ENCODE measurements around the gene MRPL19.
"Not testable (repeated sequence)": the region's sequence is repeated elsewhere in the genome, so short reads cannot be mapped to it uniquely, and the experiment has no call there.

Gene MRPL19

DNA sequence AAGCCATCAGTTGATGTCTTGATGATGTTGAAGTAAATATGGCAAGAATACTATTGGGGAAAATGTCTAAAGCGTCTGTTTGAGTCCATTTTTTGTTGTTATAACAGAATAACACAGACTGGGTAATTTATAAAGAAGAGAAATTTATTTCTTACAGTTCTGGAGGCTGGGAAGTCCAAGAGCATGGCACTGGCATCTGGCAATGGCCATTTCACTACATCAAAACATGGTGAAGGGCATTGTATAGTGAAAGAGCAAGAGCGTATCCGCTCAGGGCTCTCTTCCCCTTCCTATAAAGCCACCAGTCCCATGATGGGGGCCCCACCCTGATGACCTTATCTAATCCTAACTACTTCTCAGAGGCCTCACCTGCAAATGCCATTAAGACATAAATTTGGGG lies 29.6 kb upstream of the MRPL19 start:
- no peak for DNase-seq

DNA sequence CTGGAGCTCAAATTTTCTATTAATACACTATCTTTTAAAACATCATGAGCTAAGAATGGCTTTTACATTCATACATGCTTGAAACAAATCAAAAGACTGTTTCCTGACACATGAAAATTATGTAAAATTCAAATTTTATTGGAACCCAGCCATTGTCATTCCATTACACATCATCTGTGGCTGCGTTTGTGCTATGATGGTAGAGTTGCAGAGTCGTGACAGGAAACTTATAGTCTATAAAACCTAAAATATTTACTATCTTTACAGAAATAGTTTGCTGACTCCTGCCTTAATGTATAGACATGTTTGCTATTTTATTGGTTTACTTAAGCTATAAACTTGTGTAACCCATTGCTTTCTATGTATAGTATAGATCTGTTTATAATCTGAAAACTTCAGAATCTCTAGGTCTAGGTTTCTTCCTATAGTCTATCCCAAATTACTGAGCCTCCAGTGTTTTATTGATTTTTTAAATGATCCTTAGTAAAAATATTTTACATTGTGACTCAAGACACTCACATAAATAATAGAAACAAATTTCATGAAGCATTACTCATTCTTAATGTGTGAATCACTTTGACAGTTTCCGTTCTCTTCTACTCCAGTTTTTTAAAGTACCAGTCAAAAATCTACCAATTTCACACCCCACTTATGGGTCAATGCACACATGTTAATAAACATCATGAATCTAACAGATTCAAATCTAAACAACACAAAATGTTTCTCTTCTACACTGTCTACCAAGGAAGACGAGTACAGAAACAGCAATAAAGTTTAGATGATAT lies 26.4 kb upstream of the MRPL19 start:
- DNase-seq: no peak

DNA sequence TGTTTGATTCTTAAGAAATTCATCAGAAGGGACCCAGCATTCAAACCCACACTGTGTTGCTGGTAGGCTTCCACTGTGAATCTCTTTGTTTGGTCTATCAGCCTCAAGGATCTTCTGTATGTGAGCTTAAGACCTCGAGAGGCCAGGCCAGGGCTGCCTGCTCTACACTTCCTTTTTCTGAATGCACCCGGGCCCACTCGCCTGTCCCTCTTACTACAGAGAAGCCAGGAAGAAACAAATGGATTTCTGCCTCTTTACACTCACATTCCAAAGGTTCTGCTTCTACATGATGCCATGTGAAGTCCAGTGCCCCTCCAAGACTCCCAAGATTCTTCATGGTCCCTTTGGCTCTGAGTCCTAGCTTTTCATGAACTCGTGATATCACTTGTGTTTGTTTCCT lies 25.4 kb upstream of the MRPL19 start:
- DNase-seq: no peak

DNA sequence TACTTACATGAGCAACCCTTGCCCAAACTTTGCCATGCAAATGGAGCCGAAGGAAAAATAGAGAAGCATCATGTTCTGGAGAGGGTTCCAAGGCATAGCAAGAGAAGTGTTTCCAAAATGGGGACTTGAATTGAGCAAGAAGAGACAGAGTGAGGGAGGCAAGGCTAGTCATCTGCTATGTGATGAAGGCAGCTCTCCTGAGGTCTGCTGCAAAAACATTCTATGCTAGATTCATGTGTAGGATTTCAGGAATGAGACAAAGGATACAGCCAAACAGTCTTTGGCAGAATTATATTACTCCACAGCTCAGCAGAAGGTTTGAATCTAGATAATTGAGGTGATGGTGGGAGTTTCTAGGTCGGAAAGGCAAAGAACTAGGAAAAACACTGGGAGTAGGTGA lies 24.1 kb upstream of the MRPL19 start:
- DNase-seq: no peak

DNA sequence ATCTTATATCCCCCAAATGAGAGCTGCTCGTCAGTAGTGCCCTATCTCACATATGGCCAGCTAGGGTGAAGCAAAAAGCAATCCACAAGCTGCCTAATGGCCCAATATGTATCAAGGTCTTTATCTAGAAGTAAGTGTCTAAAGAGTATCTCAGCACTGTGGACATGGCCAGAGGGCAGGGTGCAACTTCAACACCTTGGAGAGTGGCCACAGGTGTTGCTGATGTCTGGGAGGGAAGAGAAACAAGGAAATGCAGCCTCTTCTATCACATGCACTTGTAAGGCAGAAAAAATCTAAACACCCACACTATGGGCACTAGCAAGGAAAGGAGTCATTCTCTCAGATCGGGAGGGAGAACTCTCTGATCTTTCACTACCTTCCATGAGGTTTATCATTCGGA lies 23.7 kb upstream of the MRPL19 start:
- no peak for DNase-seq

DNA sequence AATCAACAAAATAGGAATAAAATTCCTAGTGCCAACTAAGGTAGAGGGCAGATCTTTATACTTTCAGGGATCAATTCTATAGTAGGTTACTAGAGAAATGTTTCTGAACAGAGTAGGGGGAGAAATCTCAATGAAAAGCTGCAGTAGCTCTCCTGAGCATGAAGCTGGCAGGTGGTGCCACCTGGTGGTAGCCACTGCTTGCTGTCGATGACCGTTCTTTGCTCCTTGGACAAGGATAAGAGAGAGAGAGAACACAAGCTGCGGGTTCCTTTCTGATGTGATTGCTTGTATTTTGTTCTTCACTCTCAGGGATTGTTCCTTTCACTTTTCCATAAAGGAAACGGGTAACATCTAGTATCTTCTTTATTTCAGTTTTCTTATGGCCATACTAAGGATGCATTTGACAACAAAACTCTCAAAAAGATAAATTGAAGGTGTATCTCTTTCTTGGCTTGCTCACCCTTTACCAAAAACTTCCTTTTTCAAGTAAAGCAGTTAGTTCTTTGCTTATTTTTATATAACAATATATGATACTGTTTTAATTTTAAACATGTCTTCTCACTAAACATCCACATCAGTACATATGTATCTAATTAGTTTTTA lies 18.6 kb upstream of the MRPL19 start:
- DNase-seq: peak; percentile 40

DNA sequence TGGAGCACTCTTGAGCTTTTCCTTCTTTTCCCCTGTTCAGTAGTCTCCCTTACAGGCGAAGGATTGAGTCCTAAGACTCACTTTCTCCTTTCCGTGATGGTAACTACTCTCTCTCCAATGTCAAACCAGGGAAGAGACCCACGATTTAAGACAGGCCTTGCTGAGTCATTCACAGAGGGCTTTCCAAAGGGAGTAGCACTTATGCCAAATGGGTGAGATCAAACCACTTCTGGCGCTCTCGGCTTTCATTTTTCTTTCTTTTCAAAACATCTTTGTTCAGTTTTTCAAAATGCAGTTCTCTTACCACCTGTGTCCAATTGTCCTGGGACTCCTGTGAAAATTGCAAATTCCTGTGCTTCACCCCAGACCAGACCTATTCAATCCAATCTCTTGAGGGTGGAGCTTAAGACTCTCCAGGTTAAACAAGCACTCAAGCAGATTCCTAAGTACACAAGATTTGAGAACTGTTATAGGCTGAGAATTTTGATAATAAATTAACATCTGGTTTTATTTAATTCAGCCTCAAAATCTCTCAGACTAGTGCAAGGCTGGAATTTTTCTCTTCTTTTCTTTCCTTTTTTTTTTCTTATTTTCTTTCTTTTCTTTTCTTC lies 14.4 kb upstream of the MRPL19 start:
- DNase-seq: no peak

DNA sequence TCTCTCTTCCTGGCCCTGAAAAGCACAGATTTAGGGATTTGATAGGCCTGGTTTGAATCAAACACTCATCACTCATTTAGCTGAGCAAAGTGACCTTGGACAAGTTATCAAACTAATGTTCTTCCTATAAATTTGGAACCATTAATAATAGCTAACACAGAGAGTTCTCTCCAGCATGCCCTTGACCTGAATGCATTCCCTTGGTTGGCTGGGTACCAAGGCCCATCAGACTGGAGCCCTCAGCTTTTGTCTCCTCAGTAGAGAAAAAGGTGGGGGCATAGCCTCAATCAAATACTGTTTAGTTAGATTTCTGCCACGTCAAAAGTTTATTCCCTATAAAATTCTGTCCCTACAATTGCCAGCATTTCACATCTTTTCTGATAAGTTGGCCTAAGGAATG lies 13.8 kb upstream of the MRPL19 start:
- DNase-seq: no peak

DNA sequence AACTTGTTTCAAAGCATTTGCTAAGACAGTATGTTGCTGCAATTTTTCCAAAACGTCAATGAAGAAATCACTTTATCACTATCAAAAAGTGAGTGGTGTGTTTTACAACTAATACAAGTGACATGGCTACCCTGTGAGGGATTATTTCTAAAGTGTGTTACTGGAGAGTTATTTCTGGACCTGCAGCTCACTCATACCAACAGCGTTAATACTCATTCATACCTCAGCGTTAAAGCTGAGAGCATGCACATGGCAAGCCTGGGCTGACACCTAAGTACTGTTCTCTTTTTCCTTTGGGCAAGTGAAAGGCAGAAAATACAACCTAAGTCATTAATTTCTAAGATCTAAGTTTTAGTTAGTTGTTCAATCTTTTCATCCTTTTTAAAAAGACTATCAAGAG lies 13.0 kb upstream of the MRPL19 start:
- no peak for DNase-seq

DNA sequence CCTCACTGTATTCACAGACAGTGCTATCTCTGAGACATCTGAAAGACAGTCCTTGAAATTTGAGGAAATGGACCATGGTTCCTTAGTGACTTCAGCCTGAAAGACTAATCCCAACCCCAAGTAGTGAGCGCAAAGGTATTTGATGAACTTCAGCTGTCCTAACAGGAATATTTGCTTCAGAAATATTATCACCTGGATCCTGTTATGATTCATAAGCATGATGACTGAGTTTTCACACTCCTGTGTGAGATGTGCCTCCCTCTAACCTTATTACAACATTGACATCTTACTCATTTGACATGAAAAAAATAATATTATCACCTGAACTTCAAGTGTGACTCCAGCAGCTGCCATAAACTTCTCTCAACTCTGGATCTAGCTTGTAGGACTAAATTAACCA lies 11.6 kb upstream of the MRPL19 start:
- no peak for DNase-seq

DNA sequence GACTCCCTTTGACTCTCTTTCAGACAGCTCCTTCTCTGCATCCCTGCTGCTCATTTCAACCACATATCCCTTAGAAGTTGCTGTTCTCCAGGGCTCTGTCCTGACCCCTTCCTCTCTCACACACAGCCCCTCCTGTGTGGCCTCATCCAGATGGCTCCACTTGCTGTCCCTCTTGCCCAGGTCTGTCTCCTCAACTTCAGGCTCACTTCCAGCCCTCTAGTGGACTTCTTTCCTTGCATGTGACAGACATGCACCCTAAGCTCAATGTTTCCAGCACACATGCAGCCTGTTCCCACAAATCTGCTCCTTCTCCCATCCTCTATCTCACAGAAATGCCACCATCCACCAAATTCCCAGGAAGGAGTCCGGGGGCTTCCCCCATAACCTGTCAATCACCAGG lies 9.0 kb upstream of the MRPL19 start:
- DNase-seq: no peak

DNA sequence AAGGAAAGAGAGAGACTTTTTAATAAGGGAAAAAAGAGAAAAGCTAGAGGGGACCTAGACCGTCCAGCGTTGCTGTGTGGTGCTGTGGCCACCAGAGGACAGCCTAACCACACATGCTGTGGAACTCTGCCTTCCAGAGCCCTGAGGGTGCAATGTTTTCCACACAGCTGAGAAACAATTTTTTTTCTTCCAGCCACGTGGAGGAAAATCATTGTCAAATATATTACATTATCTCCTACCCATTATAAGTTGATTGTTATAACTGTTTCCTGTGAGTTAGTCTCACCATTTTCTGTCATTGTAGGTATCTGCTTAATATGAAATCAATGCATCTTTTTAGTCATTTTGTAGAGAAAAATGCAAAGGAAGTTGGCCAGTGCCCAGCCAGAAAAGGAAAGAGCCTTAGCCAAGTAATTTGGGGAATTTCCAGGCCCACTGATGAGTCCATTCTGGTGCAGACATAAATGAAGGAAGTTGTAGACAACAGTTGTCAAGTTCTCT lies 5.9 kb upstream of the MRPL19 start:
- DNase-seq: peak; percentile 45

DNA sequence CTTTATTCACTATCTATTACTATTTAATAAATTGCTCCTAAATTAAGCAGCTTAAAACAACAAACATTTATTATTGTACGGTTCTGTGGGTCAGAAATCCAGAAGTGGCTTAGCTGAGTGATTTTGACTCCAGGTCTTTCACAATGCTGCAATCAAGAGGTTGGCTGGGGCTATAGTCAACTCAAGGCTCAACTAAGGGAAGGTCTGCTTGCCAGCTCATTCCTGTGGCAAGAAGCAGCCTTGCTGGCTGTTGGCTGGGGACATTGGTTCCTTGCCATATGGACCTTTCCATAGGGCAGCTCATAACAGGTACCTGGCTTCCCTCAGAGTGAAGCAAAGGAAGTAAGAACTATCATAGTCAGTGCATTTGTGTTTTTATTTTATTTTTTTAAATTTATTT lies 5.0 kb upstream of the MRPL19 start:
- no peak for DNase-seq

DNA sequence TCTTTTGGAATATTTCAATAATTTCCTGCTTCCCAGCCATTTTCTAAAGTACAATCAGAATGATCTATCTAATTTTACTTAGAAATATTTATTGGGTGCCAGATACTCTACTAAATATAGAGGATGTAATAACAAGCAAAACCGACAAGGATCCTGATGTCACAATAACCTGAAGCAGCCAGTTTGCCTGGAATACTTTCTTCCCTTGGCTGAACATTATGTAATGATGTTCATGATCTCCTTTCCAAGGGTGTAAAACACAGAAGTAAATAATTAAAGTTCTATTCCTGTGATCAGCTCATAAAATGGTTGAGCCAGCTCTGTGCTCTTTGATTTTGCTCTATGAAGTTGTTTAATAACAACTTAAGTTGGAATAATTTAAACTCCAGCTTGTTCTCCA lies 2.6 kb upstream of the MRPL19 start:
- DNase-seq: no peak

DNA sequence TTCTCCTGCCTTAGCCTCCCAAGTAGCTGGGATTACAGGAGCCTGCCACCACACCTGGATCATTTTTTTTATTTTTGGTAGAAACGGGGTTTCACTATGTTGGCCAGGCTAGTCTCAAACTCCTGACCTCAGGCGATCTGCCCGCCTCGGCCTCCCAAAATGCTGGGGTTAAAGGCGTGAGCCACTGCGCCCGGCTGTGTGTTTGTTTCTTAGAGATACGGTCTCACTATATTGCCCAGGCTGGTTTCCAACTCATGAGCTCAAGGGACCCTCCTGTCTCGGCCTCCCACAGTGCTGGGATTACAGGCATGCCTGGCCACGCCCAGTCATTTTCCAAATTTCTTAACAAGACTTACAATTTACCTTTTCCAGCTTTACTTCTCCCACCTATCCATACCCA lies 940 bp upstream of the MRPL19 start:
- no peak for DNase-seq

DNA sequence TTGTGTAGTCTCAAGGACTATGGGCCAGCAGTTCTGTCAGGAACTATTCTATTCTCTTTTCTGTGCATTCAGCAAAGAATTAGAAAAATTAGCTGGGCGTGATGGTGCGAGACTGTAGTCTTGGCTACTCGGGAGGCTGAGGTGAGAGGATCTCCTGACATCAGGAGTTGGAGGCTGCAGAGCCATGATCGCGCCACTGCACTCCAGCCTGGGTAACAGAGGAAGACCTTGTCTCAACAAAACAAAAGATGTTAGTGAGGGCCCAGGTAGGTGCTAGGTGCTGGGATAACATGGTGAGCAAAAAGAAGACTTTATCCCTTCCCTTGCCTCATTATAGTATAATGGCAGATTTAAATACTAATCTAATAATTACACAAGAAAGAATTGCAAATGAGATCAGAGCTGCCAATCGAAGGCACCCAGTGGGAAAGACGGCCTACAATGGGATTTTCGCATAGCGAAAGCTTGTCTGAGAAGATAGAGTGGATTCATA lies 447 bp upstream of the MRPL19 start:
- no peak for DNase-seq

DNA sequence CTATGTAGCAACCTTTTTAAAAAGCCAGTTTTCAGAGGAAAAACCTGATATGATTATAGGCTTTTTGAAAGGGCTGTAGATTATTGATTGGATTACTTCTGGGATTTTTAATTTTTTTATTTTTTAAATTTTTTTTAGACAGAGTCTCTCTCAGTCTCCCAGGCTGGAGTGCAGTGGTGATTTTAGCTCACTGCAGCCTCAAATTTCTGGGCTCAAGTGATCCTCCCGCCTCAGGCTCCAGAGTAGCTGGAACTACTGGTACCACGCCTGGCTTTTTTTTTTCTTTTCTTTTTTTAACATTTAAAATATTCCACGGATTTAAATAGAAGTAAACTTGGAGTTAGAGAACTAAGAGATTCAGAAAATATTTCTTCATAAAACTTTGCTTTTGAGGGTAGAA lies 1.2 kb downstream of the MRPL19 start:
- DNase-seq: no peak

DNA sequence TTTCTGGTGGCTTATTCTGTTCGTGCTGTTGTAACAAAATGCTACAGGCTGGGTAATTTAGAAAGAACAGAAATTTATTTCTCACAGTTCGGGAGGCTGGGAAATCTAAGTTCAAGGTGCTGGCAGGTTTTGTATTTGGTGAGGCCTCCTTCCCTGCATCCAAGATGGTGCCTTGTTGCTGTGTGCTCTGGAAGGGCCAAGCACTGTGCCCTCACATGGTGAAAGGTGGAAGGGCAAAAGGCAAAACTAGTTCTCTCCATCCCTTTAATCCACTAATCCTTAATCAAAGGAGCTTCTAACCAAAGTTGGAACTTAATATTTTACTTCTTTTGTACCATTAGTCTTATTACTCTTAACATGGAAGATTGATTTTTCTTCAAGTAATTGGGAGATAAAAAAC lies 7.4 kb downstream of the MRPL19 start:
- no peak for DNase-seq

DNA sequence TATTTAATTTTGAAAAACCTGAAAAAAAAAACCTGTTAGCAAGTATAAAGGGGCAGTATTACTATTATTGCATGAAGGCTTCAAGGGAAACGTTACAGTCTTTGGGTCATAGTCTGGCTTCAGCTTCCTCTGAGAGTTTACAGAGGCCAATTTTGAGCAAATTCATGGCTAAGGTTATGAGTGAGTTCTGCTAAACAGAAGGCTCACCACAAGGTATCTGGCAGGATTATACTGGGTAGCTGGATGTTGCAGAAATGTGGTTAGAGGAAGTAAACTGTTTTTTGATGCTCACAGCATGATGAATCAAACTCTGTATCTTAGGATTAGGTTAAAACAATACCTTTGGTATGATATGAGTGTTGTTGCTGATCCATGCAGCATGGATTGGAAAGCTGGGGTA lies 9.3 kb downstream of the MRPL19 start:
- no peak for DNase-seq

DNA sequence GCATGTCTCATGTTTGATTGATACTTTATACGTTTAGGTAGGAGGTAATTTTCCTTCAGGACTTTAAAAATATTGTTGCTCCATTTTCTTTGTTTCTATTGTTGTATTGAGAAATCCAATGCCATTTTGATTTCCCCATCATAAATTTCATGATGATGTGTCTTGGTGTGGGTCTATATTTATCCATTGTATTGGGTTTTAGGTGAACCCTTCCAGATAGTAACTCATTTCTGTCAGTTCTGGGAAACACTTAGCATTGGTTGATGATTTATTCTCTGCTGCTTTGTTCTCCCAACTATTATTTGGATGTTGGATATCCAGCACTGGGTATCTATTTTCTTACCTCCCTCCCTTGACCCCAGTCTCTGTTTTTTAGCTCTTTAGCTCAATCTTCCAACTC lies 10.0 kb downstream of the MRPL19 start:
- no peak for DNase-seq

DNA sequence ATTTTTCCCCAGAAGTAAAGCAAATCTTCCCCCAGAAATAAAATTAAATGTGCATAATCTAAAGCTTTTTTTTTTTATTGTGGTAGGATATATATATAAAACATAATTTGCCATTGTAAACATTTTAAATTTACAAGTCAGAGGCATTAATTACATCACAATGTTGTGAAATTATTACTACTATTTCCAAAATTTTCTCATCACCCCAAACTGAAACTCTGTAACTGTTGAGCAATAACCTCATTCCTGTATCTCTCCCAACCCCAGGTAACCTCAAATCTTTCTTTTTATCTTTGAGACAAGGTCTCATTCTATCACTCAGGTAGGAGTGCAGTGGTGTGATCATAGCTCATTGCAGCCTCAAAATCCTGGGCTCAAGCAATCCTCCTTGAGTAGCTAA lies 11.2 kb downstream of the MRPL19 start:
- DNase-seq: no peak

DNA sequence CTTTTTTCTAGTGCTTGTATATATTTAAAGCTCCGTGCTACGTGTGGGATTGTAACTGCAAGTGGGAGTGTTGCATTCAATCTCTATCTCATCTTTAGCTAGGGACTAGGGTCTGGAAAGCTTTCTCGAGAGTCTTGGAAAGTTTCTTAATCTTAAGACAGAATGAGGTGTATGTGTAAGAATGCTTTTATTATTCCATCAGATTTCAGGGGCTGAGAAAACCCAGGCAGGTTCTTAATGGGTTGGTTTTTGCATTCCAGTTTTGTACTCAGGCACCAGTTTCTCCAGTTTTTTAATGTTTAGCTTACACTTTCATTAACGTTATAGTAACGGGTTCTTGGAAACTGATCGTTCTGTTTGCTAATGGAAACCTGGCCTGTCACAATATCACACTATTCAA lies 20.3 kb downstream of the MRPL19 start:
- no peak for DNase-seq

DNA sequence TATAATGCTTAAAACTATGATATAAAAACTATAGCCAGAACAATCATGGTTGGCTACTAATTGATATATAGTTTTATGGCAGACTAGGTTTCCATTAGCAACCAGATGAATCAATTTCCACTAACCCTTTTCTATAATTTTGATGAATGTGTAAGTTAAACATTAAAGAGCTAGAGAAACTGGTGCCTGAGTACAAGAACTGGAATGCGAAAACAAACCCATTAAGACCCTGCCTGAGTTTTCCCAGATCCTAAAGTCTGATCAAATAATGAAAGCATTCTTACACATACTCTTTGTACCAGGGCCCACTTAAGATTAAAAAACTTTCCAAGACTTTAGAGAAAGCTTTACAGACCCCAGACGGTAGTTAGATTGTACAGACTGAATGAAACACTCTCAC lies 21.3 kb downstream of the MRPL19 start:
- no peak for DNase-seq

DNA sequence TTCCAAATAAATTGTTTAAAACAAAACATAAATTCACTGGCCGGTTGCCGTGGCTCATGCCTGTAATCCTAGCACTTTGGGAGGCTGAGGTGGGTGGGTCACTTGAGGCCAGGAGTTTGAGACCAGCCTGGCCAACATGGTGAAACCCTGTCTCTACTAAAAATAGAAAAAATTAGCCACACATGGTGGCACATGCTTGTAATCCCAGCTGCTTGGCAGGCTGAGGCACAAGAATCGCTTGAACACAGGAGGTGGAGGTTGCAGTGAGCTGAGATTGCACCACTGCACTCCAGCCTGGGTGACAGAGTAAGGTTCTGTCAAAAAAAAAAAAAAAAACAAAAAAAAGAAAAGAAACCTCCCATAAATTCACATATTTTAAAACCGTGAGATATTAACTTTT lies 28.8 kb downstream of the MRPL19 start:
- not testable (repeated sequence) for DNase-seq
